HEK293 (cell line): Measurements from ENCODE around the gene TMEM263.

Experiments used
- GLIS2 ChIP-seq: fragments of 450-650 bp; formaldehyde crosslinking; IDR thresholded peaks from 2 replicates; pipeline ENCODE4 v1.5.1; 2016; ENCODE audit warnings: missing biosample characterization, missing genetic modification characterization
- IKZF3 ChIP-seq: fragments of 450-650 bp; IDR thresholded peaks from 2 replicates; pipeline ENCODE4 v1.5.0; 2018; ENCODE audit warnings: missing biosample characterization, mild to moderate bottlenecking, missing genetic modification characterization, moderate library complexity
- KLF16 ChIP-seq: fragments of 450-650 bp; formaldehyde crosslinking; IDR thresholded peaks from 2 replicates; pipeline ENCODE4 v1.5.1; 2017; ENCODE audit warnings: missing biosample characterization, missing genetic modification characterization
- KLF8 ChIP-seq: fragments of 450-650 bp; formaldehyde crosslinking; IDR thresholded peaks from 2 replicates; pipeline ENCODE4 v1.5.1; 2016; ENCODE audit warnings: missing biosample characterization, missing genetic modification characterization
- KLF9 ChIP-seq: fragments of 450-650 bp; formaldehyde crosslinking; IDR thresholded peaks from 2 replicates; pipeline ENCODE4 v1.5.1; 2016; ENCODE audit warnings: missing biosample characterization, missing genetic modification characterization, low read depth
- TRIM28 ChIP-seq: IDR thresholded peaks from 2 replicates; pipeline ENCODE4 v1.6.1; 2011; ENCODE audit warnings: low read length, control low read depth, borderline replicate concordance
- YY1 ChIP-seq: fragments of 450-650 bp; formaldehyde crosslinking; IDR thresholded peaks from 2 replicates; pipeline ENCODE4 v1.5.1; 2018; ENCODE audit warnings: missing biosample characterization, missing genetic modification characterization
- ZBTB48 ChIP-seq: fragments of 450-650 bp; formaldehyde crosslinking; IDR thresholded peaks from 2 replicates; pipeline ENCODE4 v1.5.1; 2016; ENCODE audit warnings: missing biosample characterization, missing genetic modification characterization
- ZBTB8A ChIP-seq: fragments of 450-650 bp; formaldehyde crosslinking; IDR thresholded peaks from 2 replicates; pipeline ENCODE4 v1.5.1; 2016; ENCODE audit warnings: missing biosample characterization, missing genetic modification characterization
- ZFP69B ChIP-seq: fragments of 450-650 bp; formaldehyde crosslinking; IDR thresholded peaks from 2 replicates; pipeline ENCODE4 v1.5.1; 2016; ENCODE audit warnings: missing biosample characterization, missing genetic modification characterization
- ZNF121 ChIP-seq: fragments of 450-650 bp; formaldehyde crosslinking; IDR thresholded peaks from 2 replicates; pipeline ENCODE4 v1.5.1; 2016; ENCODE audit warnings: missing biosample characterization, missing genetic modification characterization
- ZNF140 ChIP-seq: fragments of 450-650 bp; formaldehyde crosslinking; IDR thresholded peaks from 2 replicates; pipeline ENCODE4 v1.5.1; 2016; ENCODE audit warnings: missing biosample characterization, missing genetic modification characterization
- ZNF223 ChIP-seq: fragments of 450-650 bp; formaldehyde crosslinking; IDR thresholded peaks from 2 replicates; pipeline ENCODE4 v1.5.1; 2016; ENCODE audit warnings: missing biosample characterization, missing genetic modification characterization
- ZNF292 ChIP-seq: fragments of 450-650 bp; formaldehyde crosslinking; IDR thresholded peaks from 2 replicates; pipeline ENCODE4 v1.5.1; 2016; ENCODE audit warnings: low read depth, missing biosample characterization, missing genetic modification characterization, borderline replicate concordance
- ZNF391 ChIP-seq: fragments of 450-650 bp; formaldehyde crosslinking; IDR thresholded peaks from 2 replicates; pipeline ENCODE4 v1.5.1; 2016; ENCODE audit warnings: low read depth, missing biosample characterization, missing genetic modification characterization, borderline replicate concordance
- ZNF514 ChIP-seq: fragments of 450-650 bp; formaldehyde crosslinking; IDR thresholded peaks from 2 replicates; pipeline ENCODE4 v1.5.1; 2016; ENCODE audit warnings: missing biosample characterization, missing genetic modification characterization
- ZNF530 ChIP-seq: fragments of 450-650 bp; formaldehyde crosslinking; IDR thresholded peaks from 2 replicates; pipeline ENCODE4 v1.5.1; 2016; ENCODE audit warnings: low read depth, missing biosample characterization, missing genetic modification characterization
- ZNF555 ChIP-seq: fragments of 450-650 bp; formaldehyde crosslinking; conservative IDR thresholded peaks from 2 replicates; pipeline ENCODE4 v1.5.1; 2017; ENCODE audit warnings: missing biosample characterization, mild to moderate bottlenecking, missing genetic modification characterization, inconsistent platforms
- ZNF571 ChIP-seq: fragments of 450-650 bp; formaldehyde crosslinking; IDR thresholded peaks from 2 replicates; pipeline ENCODE4 v1.5.0; 2017; ENCODE audit warnings: missing biosample characterization, missing genetic modification characterization
- ZNF596 ChIP-seq: fragments of 450-650 bp; IDR thresholded peaks from 2 replicates; pipeline ENCODE4 v1.5.0; 2018; ENCODE audit warnings: missing biosample characterization, mild to moderate bottlenecking, missing genetic modification characterization, moderate library complexity
- ZNF654 ChIP-seq: fragments of 450-650 bp; formaldehyde crosslinking; IDR thresholded peaks from 2 replicates; pipeline ENCODE4 v1.5.1; 2016; ENCODE audit warnings: low read depth, missing biosample characterization, missing genetic modification characterization
- ZNF677 ChIP-seq: fragments of 450-650 bp; IDR thresholded peaks from 2 replicates; pipeline ENCODE4 v1.5.0; 2018; ENCODE audit warnings: missing biosample characterization, mild to moderate bottlenecking, missing genetic modification characterization, moderate library complexity
- ZNF776 ChIP-seq: fragments of 450-650 bp; formaldehyde crosslinking; IDR thresholded peaks from 2 replicates; pipeline ENCODE4 v1.5.0; 2017; ENCODE audit warnings: missing biosample characterization, missing genetic modification characterization, borderline replicate concordance
- ZNF777 ChIP-seq: fragments of 450-650 bp; formaldehyde crosslinking; IDR thresholded peaks from 2 replicates; pipeline ENCODE4 v1.5.1; 2017; ENCODE audit warnings: missing biosample characterization, missing genetic modification characterization, borderline replicate concordance
- ZNF792 ChIP-seq: fragments of 450-650 bp; formaldehyde crosslinking; IDR thresholded peaks from 2 replicates; pipeline ENCODE4 v1.5.1; 2016; ENCODE audit warnings: missing biosample characterization, missing genetic modification characterization
- ZNF830 ChIP-seq: fragments of 450-650 bp; IDR thresholded peaks from 2 replicates; pipeline ENCODE4 v1.5.0; 2018; ENCODE audit warnings: missing biosample characterization, missing genetic modification characterization, low read depth, mild to moderate bottlenecking, moderate library complexity
- TF ChIP-seq, protein P1 (sequence below): fragments of 450-650 bp; formaldehyde crosslinking; IDR thresholded peaks from 2 replicates; pipeline ENCODE4 v1.5.1; 2016; ENCODE audit warnings: missing biosample characterization, missing genetic modification characterization, borderline replicate concordance
- TF ChIP-seq, protein P2 (sequence below): fragments of 450-650 bp; formaldehyde crosslinking; IDR thresholded peaks from 2 replicates; pipeline ENCODE4 v1.5.1; 2016; ENCODE audit warnings: missing biosample characterization, missing genetic modification characterization
- TF ChIP-seq, protein P3 (sequence below): fragments of 450-650 bp; formaldehyde crosslinking; IDR thresholded peaks from 2 replicates; pipeline ENCODE4 v1.5.1; 2017; ENCODE audit warnings: missing biosample characterization, missing genetic modification characterization

Gene TMEM263

DNA sequence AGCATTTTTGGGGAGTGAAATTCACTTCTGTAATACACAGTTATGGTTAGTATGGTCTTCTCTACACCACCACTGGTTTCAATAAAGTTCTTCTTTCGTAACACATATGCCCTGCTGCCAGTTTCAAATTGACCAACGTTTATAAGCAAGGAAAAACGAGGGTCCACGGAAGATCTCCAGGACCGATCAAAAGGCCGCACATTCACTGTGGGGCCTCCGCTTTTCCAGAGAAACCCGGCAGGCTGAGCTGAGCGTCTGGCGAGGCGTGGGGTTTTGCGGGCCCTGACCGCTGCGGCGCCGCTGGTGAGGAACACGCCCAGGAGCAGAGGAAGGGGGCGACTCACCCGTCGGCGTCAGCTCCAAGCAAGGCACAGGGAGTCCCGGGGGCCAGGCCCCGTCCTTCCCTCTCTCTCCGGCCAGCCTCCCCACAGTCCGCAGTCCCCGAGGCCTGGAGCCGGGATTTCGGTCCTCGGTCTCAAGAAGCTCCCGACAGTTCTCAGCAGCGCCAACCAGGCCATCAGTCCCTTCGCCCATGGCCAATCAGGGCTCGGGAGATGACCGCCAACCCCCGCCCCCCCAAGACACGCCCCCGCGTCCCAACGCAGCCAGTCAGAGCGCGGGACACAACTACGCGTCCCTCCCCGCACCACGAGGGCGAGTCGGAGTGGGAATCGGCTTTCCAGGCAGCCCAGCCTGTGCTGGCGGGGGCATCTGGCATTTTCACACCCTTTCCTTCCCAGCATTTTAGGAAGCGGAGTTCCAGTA, 31.1 kb downstream of the TMEM263 start, which contains the start of gene MTERF2 (continued):
- TF ChIP-seq, protein P1, sequence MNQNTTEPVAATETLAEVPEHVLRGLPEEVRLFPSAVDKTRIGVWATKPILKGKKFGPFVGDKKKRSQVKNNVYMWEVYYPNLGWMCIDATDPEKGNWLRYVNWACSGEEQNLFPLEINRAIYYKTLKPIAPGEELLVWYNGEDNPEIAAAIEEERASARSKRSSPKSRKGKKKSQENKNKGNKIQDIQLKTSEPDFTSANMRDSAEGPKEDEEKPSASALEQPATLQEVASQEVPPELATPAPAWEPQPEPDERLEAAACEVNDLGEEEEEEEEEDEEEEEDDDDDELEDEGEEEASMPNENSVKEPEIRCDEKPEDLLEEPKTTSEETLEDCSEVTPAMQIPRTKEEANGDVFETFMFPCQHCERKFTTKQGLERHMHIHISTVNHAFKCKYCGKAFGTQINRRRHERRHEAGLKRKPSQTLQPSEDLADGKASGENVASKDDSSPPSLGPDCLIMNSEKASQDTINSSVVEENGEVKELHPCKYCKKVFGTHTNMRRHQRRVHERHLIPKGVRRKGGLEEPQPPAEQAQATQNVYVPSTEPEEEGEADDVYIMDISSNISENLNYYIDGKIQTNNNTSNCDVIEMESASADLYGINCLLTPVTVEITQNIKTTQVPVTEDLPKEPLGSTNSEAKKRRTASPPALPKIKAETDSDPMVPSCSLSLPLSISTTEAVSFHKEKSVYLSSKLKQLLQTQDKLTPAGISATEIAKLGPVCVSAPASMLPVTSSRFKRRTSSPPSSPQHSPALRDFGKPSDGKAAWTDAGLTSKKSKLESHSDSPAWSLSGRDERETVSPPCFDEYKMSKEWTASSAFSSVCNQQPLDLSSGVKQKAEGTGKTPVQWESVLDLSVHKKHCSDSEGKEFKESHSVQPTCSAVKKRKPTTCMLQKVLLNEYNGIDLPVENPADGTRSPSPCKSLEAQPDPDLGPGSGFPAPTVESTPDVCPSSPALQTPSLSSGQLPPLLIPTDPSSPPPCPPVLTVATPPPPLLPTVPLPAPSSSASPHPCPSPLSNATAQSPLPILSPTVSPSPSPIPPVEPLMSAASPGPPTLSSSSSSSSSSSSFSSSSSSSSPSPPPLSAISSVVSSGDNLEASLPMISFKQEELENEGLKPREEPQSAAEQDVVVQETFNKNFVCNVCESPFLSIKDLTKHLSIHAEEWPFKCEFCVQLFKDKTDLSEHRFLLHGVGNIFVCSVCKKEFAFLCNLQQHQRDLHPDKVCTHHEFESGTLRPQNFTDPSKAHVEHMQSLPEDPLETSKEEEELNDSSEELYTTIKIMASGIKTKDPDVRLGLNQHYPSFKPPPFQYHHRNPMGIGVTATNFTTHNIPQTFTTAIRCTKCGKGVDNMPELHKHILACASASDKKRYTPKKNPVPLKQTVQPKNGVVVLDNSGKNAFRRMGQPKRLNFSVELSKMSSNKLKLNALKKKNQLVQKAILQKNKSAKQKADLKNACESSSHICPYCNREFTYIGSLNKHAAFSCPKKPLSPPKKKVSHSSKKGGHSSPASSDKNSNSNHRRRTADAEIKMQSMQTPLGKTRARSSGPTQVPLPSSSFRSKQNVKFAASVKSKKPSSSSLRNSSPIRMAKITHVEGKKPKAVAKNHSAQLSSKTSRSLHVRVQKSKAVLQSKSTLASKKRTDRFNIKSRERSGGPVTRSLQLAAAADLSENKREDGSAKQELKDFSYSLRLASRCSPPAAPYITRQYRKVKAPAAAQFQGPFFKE: no peak
- TF ChIP-seq, protein P2, sequence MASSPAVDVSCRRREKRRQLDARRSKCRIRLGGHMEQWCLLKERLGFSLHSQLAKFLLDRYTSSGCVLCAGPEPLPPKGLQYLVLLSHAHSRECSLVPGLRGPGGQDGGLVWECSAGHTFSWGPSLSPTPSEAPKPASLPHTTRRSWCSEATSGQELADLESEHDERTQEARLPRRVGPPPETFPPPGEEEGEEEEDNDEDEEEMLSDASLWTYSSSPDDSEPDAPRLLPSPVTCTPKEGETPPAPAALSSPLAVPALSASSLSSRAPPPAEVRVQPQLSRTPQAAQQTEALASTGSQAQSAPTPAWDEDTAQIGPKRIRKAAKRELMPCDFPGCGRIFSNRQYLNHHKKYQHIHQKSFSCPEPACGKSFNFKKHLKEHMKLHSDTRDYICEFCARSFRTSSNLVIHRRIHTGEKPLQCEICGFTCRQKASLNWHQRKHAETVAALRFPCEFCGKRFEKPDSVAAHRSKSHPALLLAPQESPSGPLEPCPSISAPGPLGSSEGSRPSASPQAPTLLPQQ (tag by site-specific recombination): peak; percentile 65
- TF ChIP-seq ZNF140 (tag by site-specific recombination): no peak
- peak; percentile 72; the same call in 1 of the 2 replicates for TF ChIP-seq KLF16 (tag by site-specific recombination)
- 0 out of 2 replicates have a peak, but pooled peaks have one; percentile 46 for TF ChIP-seq KLF8 (tag by site-specific recombination)
- 0 out of 2 replicates have a peak, but pooled peaks have one; percentile 8 for TF ChIP-seq ZNF596 (tag by site-specific recombination)
- peak; percentile 75 for TF ChIP-seq GLIS2 (tag by site-specific recombination)
- no peak for TF ChIP-seq ZNF830 (tag by site-specific recombination)
- no peak for TF ChIP-seq ZNF777 (tag by site-specific recombination)
- TF ChIP-seq ZNF121: 0 out of 2 replicates have a peak, but pooled peaks have one; percentile 22
- TF ChIP-seq ZNF391 (tag by site-specific recombination): 0 out of 2 replicates have a peak, but pooled peaks have one; percentile 42
- TF ChIP-seq ZNF292 (tag by site-specific recombination): no peak
- no peak for TF ChIP-seq ZNF654 (tag by site-specific recombination)
- no peak for TF ChIP-seq ZNF571 (tag by site-specific recombination)
- 0 out of 2 replicates have a peak, but pooled peaks have one; percentile 32 for TF ChIP-seq TRIM28
- TF ChIP-seq ZNF776 (tag by site-specific recombination): no peak
- TF ChIP-seq, protein P3, sequence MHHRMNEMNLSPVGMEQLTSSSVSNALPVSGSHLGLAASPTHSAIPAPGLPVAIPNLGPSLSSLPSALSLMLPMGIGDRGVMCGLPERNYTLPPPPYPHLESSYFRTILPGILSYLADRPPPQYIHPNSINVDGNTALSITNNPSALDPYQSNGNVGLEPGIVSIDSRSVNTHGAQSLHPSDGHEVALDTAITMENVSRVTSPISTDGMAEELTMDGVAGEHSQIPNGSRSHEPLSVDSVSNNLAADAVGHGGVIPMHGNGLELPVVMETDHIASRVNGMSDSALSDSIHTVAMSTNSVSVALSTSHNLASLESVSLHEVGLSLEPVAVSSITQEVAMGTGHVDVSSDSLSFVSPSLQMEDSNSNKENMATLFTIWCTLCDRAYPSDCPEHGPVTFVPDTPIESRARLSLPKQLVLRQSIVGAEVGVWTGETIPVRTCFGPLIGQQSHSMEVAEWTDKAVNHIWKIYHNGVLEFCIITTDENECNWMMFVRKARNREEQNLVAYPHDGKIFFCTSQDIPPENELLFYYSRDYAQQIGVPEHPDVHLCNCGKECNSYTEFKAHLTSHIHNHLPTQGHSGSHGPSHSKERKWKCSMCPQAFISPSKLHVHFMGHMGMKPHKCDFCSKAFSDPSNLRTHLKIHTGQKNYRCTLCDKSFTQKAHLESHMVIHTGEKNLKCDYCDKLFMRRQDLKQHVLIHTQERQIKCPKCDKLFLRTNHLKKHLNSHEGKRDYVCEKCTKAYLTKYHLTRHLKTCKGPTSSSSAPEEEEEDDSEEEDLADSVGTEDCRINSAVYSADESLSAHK (tag by site-specific recombination): 0 out of 2 replicates have a peak, but pooled peaks have one; percentile 26
- no peak for TF ChIP-seq ZNF792 (tag by site-specific recombination)
- TF ChIP-seq ZNF514 (tag by site-specific recombination): no peak
- peak; percentile 60 for TF ChIP-seq IKZF3 (tag by site-specific recombination)
- peak; percentile 77 for TF ChIP-seq KLF9
- no peak for TF ChIP-seq ZNF677 (tag by site-specific recombination)
- TF ChIP-seq YY1 (tag by site-specific recombination): no peak
- TF ChIP-seq ZNF530 (tag by site-specific recombination): no peak
- no peak for TF ChIP-seq ZNF223
- TF ChIP-seq ZFP69B (tag by site-specific recombination): 0 out of 2 replicates have a peak, but pooled peaks have one; percentile 33
- no peak for TF ChIP-seq ZNF555 (tag by site-specific recombination)
- TF ChIP-seq ZBTB48: peak; percentile 61
- peak; percentile 40; the same call in 1 of the 2 replicates for TF ChIP-seq ZBTB8A (tag by site-specific recombination)
